Loucy (cell line): ENCODE measurements around the gene BCAS1.

ENCODE experiments used
- EZH2phosphoT487 ChIP-seq: fragments of 200-600 bp; IDR thresholded peaks from 2 replicates; pipeline ENCODE4 v1.6.1; 2018; ENCODE audit warnings: antibody characterized with exemption, mild to moderate bottlenecking, moderate library complexity, borderline replicate concordance
- TF ChIP-seq, protein P1 (sequence below): fragments of 200-600 bp; sonication (generic); conservative IDR thresholded peaks from 2 replicates; pipeline ENCODE4 v1.5.1; 2014; ENCODE audit warnings: mild to moderate bottlenecking, antibody characterized with exemption, low read length

DNA sequence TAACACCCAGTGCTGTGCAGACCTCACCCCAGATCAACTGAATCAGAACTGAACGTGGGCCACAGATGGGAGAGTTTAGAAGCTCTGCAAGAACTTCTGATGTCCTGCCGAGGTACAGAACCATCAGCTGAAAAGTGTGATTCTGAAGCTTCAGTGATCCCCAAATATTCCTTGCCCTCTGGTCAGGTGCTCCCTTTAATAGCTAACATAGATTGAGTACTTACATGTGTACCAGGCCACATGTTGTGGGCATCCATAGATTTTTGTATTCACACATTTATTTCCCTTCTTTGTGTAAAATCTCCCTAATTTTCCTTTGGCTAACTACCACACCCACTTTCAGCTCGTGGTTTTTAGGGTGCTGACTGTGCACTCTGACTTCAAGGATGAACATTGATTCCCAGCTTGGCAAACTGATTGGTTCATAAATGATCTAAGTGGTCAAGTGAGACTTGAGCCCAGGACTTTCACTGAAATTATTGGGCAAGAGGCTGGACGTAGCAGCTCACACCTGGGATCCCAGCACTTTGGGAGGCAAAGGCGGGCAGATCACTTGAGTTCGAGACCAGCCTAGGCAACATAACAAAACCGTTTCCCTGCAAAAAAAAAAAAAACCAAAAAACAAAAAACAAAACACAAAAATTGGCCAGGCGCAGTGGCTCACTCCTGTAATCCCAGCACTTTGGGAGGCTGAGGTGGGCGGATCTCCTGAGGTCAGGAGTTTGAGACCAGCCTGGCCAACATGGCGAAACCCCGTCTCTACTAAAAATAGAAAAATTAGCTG is 162.2 kb downstream of the BCAS1 start:
- TF ChIP-seq, protein P1, sequence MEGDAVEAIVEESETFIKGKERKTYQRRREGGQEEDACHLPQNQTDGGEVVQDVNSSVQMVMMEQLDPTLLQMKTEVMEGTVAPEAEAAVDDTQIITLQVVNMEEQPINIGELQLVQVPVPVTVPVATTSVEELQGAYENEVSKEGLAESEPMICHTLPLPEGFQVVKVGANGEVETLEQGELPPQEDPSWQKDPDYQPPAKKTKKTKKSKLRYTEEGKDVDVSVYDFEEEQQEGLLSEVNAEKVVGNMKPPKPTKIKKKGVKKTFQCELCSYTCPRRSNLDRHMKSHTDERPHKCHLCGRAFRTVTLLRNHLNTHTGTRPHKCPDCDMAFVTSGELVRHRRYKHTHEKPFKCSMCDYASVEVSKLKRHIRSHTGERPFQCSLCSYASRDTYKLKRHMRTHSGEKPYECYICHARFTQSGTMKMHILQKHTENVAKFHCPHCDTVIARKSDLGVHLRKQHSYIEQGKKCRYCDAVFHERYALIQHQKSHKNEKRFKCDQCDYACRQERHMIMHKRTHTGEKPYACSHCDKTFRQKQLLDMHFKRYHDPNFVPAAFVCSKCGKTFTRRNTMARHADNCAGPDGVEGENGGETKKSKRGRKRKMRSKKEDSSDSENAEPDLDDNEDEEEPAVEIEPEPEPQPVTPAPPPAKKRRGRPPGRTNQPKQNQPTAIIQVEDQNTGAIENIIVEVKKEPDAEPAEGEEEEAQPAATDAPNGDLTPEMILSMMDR = no peak
- no peak for TF ChIP-seq EZH2phosphoT487
